ENCODE results near the gene ZNF709.
A peak's percentile ranks its signal among the peaks of the same experiment; 100 is the strongest.
"Not testable (repeated sequence)": the region's sequence is repeated elsewhere in the genome, so short reads cannot be mapped to it uniquely, and the experiment has no call there.

The ZNF709 gene

DNA sequence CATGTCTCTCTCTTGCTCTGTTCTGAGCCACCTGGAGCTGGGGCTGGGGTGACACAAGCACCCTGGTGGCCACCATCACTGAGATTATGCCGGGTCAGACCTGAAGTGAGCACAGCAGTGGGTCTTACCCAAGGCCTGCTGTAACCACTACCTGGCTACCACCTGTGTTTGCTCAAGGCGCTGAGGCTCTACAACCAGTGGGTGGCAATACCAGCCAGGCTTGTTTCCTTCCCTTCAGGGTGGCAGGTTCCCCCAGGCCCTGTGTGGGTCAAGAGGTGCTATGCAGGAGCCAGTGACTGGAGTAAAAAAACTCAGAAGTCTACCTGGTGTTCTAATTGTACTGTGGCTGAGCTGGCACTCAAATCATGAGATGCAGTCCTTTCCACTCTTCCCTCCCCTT lies 35.8 kb downstream of the ZNF709 start:
- no peak for DNase-seq

DNA sequence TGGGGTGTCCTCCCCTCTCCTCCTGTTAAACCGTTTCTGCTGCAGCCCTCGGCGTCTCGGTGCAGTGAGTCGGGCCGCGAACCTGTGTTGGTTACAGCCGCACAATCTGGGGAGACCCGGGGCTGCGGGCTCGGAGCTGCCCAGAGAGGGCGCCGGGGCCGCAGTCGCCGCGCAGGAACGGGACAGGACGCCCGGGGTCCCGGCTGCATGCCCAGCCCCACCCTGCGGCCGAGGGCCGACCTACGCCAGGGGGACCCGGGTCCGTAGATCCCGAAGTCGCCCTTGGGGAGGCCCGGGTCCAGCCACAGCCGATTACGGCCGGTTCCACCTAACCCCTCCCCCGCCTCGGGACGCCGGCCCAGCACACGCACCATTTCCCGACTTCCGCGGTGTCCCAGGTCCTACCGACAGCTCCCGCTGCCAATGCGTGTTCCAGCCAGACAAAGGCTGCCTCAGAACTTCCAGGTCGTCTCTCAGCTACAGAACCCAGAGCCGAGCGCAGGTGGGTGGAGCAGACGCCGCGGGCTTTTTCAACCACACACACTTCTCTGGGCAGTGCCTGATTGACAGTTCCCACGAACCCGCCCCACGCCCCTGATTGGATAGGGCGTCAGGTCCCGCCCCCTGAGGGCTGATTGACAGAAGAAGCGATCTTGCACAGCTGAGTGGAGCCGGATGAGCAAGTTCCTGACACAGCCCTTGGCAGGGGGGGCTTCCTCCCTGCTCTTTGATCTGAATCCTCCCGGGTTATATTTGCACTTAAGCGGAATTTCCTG lies 43.9 kb downstream of the ZNF709 start, which contains the start of gene ZNF443:
Gene ZNF443, minus strand, starts transcription at position 481 of the 776 bp plus-strand sequence. Its CDS starts 107 bp downstream, at position 374.
- DNase-seq = peak; percentile 98 to 99

DNA sequence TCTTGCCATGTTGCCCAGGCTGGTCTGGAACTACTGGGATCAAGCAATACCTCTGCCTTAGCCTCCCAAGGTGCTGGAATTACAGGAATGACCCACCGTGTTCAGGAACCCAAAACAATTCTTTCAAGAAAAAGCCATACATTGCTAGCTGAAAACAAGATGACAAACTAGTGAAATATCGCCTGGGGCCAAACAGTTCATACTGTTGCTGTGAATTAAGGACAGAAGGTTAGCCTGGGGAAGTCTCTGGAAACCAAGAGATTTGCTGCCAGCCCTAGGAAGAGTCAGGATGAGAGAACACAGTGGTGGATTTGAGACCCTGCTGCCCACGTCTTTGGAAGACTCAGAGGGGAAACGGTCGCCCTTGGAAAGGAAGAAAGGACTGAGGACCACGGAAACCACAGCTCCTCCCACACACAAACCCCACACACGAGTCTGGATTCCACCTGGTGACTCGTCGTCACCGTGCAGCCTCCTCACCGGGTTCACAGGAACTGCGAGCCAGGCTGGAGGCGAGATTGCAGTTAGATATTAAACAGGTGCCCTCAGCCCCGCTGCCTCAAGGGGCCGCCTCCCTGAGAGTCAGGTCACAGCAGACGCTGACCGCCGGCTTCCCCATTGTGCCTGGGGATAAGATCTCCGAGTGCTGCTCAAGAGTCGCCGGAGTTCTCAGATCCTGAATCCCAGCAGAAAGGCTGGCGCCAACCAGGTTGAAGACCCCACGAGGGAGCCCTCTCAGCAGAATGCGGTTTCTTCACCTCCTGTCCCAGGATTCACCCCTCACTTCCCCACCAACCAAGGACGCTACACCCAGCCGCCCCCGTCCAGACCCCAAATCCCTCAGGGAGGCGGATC lies 44.7 kb downstream of the ZNF709 start:
- DNase-seq = peak; percentile 46 to 57

GRCh38 chr19:12430726-12431299 lies 53.8 kb downstream of the ZNF709 start:
- not testable (repeated sequence) for DNase-seq

DNA sequence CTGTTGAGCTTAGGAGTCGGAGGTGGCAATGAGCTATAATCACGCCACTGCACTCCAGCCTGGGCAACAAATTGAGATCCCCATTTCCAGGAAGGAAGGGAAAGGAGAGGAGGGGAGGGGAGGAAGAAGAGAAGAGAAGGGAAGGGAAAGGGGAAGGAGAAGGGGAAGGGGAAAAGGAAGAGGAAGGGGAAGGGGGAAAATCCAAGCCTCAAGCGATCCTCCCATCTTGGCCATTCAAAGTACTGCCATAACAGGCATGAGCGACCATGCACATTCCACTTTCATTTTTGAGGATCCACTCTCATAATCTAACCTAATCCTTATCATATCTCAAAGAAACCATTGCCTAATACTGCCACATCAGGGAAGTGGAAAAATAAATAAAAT lies 58.7 kb downstream of the ZNF709 start:
- no peak for DNase-seq

- DNase-seq = no peak
Observed at GRCh38 chr19:12425236-12425887, 59.3 kb downstream of the ZNF709 start.

DNA sequence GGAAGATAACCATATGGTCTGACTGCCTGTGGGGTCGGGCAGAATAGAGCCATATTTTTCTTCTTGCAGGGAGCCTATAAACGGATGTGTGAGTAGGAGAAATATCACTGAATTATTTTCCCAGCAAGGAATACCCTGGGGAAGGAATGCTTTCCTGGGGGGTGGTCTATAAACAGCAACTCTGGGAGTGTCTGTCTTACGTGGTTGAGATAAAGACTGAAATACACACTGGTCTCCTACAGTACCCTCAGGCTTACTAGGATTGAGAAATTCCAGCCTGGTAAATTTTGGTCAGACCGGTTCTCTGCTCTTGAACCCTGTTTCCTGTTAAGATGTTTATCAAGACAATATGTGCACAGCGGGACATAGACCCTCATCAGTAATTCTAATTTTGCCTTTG lies 67.3 kb downstream of the ZNF709 start:
- not testable (repeated sequence) for DNase-seq

GRCh38 chr19:12411893-12412292 lies 72.7 kb downstream of the ZNF709 start:
- DNase-seq = no peak
